Measurements from ENCODE around the gene OR10AD1.

- no peak for TF ChIP-seq CTCF (IDR thresholded peaks at IDR 0.05)
- no peak for TF ChIP-seq POLR2A (IDR thresholded peaks at IDR 0.05)
Measured at GRCh38 chr12:48199774-48200221, 3.3 kb downstream of the OR10AD1 start.
